Astrocyte (in vitro differentiated cells and primary cell): ENCODE data around the gene CDH5. TPM values are rescaled to one million over a fixed set of nuclear protein-coding genes. Genes with fewer than 3 reads are reported as not detected.

ENCODE experiments used
- DNase-seq: peaks from one replicate; pipeline ENCODE4 v3.0.0-alpha.2; 2010; ENCODE audit warnings: low read depth
- FAIRE-seq: peaks from 2 replicates; lab custom pipeline; 2011; peaks lifted over from hg19 to GRCh38; lab: Jason Lieb, UNC
- H2AFZ ChIP-seq: 2 replicates; pipeline ENCODE4 v1.6.0; 2012; ENCODE audit warnings: low read depth, low read length, inconsistent platforms
- H3K27ac ChIP-seq: 2 replicates; pipeline ENCODE4 v1.5.1; 2011; ENCODE audit warnings: low read depth, low read length, inconsistent platforms
- H3K27me3 ChIP-seq: 2 replicates; pipeline ENCODE4 v1.6.0; 2011; ENCODE audit warnings: low read length, inconsistent platforms; ENCODE audit not compliant: insufficient read depth
- H3K36me3 ChIP-seq: 2 replicates; pipeline ENCODE4 v1.5.1; 2011; ENCODE audit warnings: low read length, inconsistent platforms; ENCODE audit not compliant: insufficient read depth
- H3K4me1 ChIP-seq: 2 replicates; pipeline ENCODE4 v1.5.1; 2011; ENCODE audit warnings: low read length, inconsistent platforms; ENCODE audit not compliant: insufficient read depth
- H3K4me2 ChIP-seq: 2 replicates; pipeline ENCODE4 v1.6.0; 2012; ENCODE audit warnings: low read length, inconsistent platforms
- H3K4me3 ChIP-seq: 2 replicates; pipeline ENCODE4 v1.5.1; 2011; ENCODE audit warnings: low read depth, mild to moderate bottlenecking, low read length, inconsistent platforms; ENCODE audit not compliant: insufficient read depth
- H3K79me2 ChIP-seq: 2 replicates; pipeline ENCODE4 v1.6.0; 2012; ENCODE audit warnings: mild to moderate bottlenecking, low read length, inconsistent platforms; ENCODE audit not compliant: insufficient read depth
- H3K9ac ChIP-seq: 2 replicates; pipeline ENCODE4 v1.6.0; 2012; ENCODE audit warnings: mild to moderate bottlenecking, low read length, inconsistent platforms
- H3K9me3 ChIP-seq: 2 replicates; pipeline ENCODE4 v1.5.1; 2012; ENCODE audit warnings: low read depth, mild to moderate bottlenecking, low read length, inconsistent platforms; ENCODE audit not compliant: insufficient read depth
- H4K20me1 ChIP-seq: 2 replicates; pipeline ENCODE4 v1.6.0; 2012; ENCODE audit warnings: low read length, inconsistent platforms; ENCODE audit not compliant: insufficient read depth
- H3K27ac Mint-ChIP-seq: one replicate; pipeline ENCODE4 v1.8.0; 2021; ENCODE audit warnings: mild to moderate bottlenecking, mixed read lengths; ENCODE audit not compliant: unreplicated experiment
- H3K27me3 Mint-ChIP-seq: one replicate; pipeline ENCODE4 v1.8.0; 2021; ENCODE audit warnings: low read depth, mixed read lengths; ENCODE audit not compliant: unreplicated experiment
- H3K36me3 Mint-ChIP-seq: one replicate; pipeline ENCODE4 v1.8.0; 2021; ENCODE audit warnings: low read depth, mixed read lengths; ENCODE audit not compliant: unreplicated experiment
- H3K4me1 Mint-ChIP-seq: one replicate; pipeline ENCODE4 v1.8.0; 2021; ENCODE audit warnings: low read depth, mixed read lengths; ENCODE audit not compliant: unreplicated experiment
- H3K4me3 Mint-ChIP-seq: one replicate; pipeline ENCODE4 v1.8.0; 2021; ENCODE audit warnings: mild to moderate bottlenecking, moderate library complexity, mixed read lengths; ENCODE audit not compliant: unreplicated experiment
- H3K9me3 Mint-ChIP-seq: one replicate; pipeline ENCODE4 v1.8.0; 2021; ENCODE audit warnings: mild to moderate bottlenecking, mixed read lengths; ENCODE audit not compliant: unreplicated experiment
- EZH2 ChIP-seq: IDR thresholded peaks from 2 replicates; pipeline ENCODE4 v1.6.1; 2012; ENCODE audit warnings: mild to moderate bottlenecking, low read length, inconsistent platforms; ENCODE audit not compliant: insufficient read depth
- total RNA-seq: library from RNA; stranded (reverse); gene quantifications from 2 replicates; pipeline ENCODE4 v1.2.1, GENCODE V29; 2021
- TF ChIP-seq, protein P1 (sequence below): IDR thresholded peaks from 2 replicates; pipeline ENCODE4 v1.5.1; 2011; ENCODE audit warnings: low read depth, mild to moderate bottlenecking, inconsistent platforms, low read length, moderate library complexity; ENCODE audit not compliant: insufficient read depth

The CDH5 gene
- total RNA-seq, 1 donor from 2014 or later = 0.30 TPM

DNA sequence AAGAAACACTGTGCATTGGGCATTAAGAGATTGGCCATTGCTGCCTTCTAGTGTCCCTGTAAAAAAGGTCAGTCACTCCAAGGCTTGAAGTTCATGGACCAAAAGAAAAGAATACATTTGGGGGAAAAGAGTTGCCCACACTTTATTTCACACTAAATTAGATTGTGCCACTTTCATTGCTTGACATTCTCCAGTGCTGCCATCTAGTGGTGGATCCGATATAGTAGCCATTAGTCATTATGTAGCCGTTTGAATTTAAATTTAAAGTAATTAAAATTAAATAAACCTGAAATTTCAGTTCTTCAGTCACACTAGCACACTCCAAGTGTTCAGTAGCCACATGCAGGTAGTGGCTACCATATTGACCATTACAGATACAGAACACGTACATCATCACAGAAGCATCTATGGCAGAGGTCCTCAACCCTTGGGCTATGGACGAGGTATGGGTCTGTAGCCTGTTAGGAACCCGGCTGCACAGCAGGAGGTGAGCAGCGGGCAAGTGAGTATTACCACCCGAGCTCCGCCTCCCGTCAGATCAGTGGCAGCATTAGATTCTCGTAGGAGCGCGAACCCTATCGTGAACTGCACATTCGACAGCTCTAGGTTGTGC, 21.9 kb upstream of the CDH5 start:
- peaks cover 3% of the 10 kb centered on the region for H3K9me3 Mint-ChIP-seq
- FAIRE-seq = no peak
- no peaks in the 10 kb centered on the region for H3K36me3 ChIP-seq
- H3K4me2 ChIP-seq = no peak overlapping the region
- peaks cover 24% of the 10 kb centered on the region for H3K27me3 ChIP-seq
- peaks cover 50% of the 10 kb centered on the region for H3K27me3 Mint-ChIP-seq
- H4K20me1 ChIP-seq = no peaks in the 10 kb centered on the region
- no peak for DNase-seq
- TF ChIP-seq EZH2 = no peak
- TF ChIP-seq, protein P1, sequence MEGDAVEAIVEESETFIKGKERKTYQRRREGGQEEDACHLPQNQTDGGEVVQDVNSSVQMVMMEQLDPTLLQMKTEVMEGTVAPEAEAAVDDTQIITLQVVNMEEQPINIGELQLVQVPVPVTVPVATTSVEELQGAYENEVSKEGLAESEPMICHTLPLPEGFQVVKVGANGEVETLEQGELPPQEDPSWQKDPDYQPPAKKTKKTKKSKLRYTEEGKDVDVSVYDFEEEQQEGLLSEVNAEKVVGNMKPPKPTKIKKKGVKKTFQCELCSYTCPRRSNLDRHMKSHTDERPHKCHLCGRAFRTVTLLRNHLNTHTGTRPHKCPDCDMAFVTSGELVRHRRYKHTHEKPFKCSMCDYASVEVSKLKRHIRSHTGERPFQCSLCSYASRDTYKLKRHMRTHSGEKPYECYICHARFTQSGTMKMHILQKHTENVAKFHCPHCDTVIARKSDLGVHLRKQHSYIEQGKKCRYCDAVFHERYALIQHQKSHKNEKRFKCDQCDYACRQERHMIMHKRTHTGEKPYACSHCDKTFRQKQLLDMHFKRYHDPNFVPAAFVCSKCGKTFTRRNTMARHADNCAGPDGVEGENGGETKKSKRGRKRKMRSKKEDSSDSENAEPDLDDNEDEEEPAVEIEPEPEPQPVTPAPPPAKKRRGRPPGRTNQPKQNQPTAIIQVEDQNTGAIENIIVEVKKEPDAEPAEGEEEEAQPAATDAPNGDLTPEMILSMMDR = peak; percentile 83
- H3K9me3 ChIP-seq = no peaks in the 10 kb centered on the region
- H3K9ac ChIP-seq = no peak overlapping the region
- no peaks in the 10 kb centered on the region for H3K4me1 Mint-ChIP-seq
- H3K79me2 ChIP-seq = no peaks in the 10 kb centered on the region
- no peak overlapping the region for H2AFZ ChIP-seq
- H3K36me3 Mint-ChIP-seq = no peaks in the 10 kb centered on the region
- no peak overlapping the region for H3K4me3 ChIP-seq
- no peak overlapping the region for H3K4me3 Mint-ChIP-seq
- no peaks in the 10 kb centered on the region for H3K4me1 ChIP-seq
- H3K27ac Mint-ChIP-seq = no peak overlapping the region
- no peak overlapping the region for H3K27ac ChIP-seq

DNA sequence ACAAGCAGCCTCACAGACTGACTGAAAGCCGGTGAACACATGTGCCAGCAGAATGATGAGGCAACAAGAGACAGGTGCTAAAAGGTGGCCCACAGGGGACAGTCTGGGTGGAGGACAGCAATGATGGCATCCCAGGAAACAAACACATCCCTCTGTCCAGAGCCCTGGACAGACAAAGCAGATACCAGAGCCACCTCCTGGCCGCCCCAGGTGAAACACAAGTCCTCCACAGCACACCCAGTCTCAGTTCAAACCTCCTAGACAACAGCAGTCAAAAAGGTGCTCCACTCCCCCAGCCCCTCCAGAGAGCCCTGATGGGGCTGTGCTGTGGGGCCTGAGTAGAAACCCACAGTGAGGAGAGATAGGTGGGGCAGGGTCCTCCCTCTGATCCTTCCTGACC, 20.3 kb upstream of the CDH5 start:
- FAIRE-seq = no peak
- H3K9ac ChIP-seq = no peak overlapping the region
- H3K79me2 ChIP-seq = no peaks in the 10 kb centered on the region
- H3K27ac Mint-ChIP-seq = no peak overlapping the region
- no peak overlapping the region for H3K27ac ChIP-seq
- H3K9me3 Mint-ChIP-seq = peaks cover 3% of the 10 kb centered on the region
- no peaks in the 10 kb centered on the region for H3K36me3 Mint-ChIP-seq
- H3K4me1 ChIP-seq = no peaks in the 10 kb centered on the region
- DNase-seq = no peak
- H3K9me3 ChIP-seq = no peaks in the 10 kb centered on the region
- H3K4me1 Mint-ChIP-seq = no peaks in the 10 kb centered on the region
- no peak overlapping the region for H3K4me2 ChIP-seq
- H4K20me1 ChIP-seq = no peaks in the 10 kb centered on the region
- peaks cover 57% of the 10 kb centered on the region for H3K27me3 Mint-ChIP-seq
- H3K27me3 ChIP-seq = peaks cover 26% of the 10 kb centered on the region
- H3K36me3 ChIP-seq = no peaks in the 10 kb centered on the region
- TF ChIP-seq EZH2 = no peak
- TF ChIP-seq, protein P1 = no peak
- no peak overlapping the region for H3K4me3 Mint-ChIP-seq
- H3K4me3 ChIP-seq = no peak overlapping the region
- no peak overlapping the region for H2AFZ ChIP-seq

DNA sequence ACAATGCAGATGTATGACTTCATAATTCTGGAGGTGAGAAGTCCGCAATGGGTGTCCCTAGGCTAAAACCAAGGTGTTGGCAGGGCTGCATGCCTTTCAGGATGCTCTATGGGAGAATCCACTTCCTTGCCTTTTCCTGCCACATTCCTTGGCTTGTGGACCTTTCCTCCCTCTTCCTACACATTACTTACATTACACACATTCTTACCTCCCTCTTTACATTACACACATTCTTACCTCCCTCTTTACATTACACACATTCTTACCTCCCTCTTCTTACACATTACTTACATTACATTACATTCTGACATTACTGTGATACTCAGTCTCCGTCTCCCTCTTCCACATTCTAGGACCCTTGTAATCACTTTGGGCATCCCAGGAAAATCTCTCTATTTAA, 14.2 kb upstream of the CDH5 start:
- Mint-ChIP-seq H3K4me3 (no peak overlapping the region), H3K4me1 (no peaks in the 10 kb centered on the region), H3K27me3 (peaks cover 37% of the 10 kb centered on the region), H3K9me3 (peaks cover 6% of the 10 kb centered on the region), H3K36me3 (no peaks in the 10 kb centered on the region), H3K27ac (no peak overlapping the region)
- Histone ChIP-seq H3K27me3 (peaks cover 40% of the 10 kb centered on the region), H3K4me2 (no peak overlapping the region), H3K4me3 (no peak overlapping the region), H4K20me1 (no peaks in the 10 kb centered on the region), H3K9me3 (peaks cover 3% of the 10 kb centered on the region), H3K79me2 (no peaks in the 10 kb centered on the region), H3K4me1 (no peaks in the 10 kb centered on the region), H3K9ac (no peak overlapping the region), H3K27ac (no peak overlapping the region), H3K36me3 (no peaks in the 10 kb centered on the region), H2AFZ (no peak overlapping the region)
- TF ChIP-seq, protein P1 = no peak
- TF ChIP-seq EZH2 = no peak
- DNase-seq (no peak), FAIRE-seq (no peak)
